K562 (cell line): Measurements from ENCODE around the gene KRT1. TPM values are rescaled to one million over a fixed set of nuclear protein-coding genes. Genes with fewer than 3 reads are reported as not detected.

Source experiments
- E2F5 ChIP-seq: sonication (generic); formaldehyde crosslinking; IDR thresholded peaks from 2 replicates; pipeline ENCODE4 v1.8.0; 2022; ENCODE audit warnings: mild to moderate bottlenecking, missing genetic modification reagents
- FOXP4 ChIP-seq: sonication (generic); formaldehyde crosslinking; IDR thresholded peaks from 2 replicates; pipeline ENCODE4 v1.8.0; 2022; ENCODE audit warnings: mild to moderate bottlenecking, missing genetic modification reagents, borderline replicate concordance
- GTF2B ChIP-seq: IDR thresholded peaks from 2 replicates; pipeline ENCODE4 v1.6.1; 2011; ENCODE audit not compliant: insufficient read length; ENCODE audit errors: extremely low read depth
- MEF2D ChIP-seq: conservative IDR thresholded peaks from 2 replicates; pipeline ENCODE4 v1.6.1; 2016; ENCODE audit warnings: low read depth, missing genetic modification characterization, missing compliant biosample characterization
- PURB ChIP-seq: sonication (generic); formaldehyde crosslinking; IDR thresholded peaks from 2 replicates; pipeline ENCODE4 v1.9.0; 2021; ENCODE audit warnings: low read depth, mild to moderate bottlenecking, missing genetic modification reagents
- RCOR1 ChIP-seq, 2 experiments: IDR thresholded peaks; 2 replicates each; pipeline ENCODE4 v1.6.1; 2012; ENCODE audit warnings: low read depth in 2 of 2, low read length in 2 of 2, borderline replicate concordance in 1 of 2, improper control_type of control experiment in 1 of 2
- RERE ChIP-seq: sonication (generic); formaldehyde crosslinking; IDR thresholded peaks from 2 replicates; pipeline ENCODE4 v1.8.0; 2023; ENCODE audit warnings: missing genetic modification reagents, mild to moderate bottlenecking, borderline replicate concordance
- RFX7 ChIP-seq: fragments of 250-450 bp; sonication (Bioruptor Pico); IDR thresholded peaks from 2 replicates; pipeline ENCODE4 v1.5.1; 2021; ENCODE audit warnings: mild to moderate bottlenecking
- SAFB2 ChIP-seq: fragments of 200-400 bp; formaldehyde crosslinking; IDR thresholded peaks from 2 replicates; pipeline ENCODE4 v1.6.1; 2018; ENCODE audit warnings: borderline replicate concordance, low read length, low read depth, moderate library complexity; ENCODE audit not compliant: severe bottlenecking
- SIX5 ChIP-seq, 2 experiments: IDR thresholded peaks; 2 replicates each; pipeline ENCODE4 v1.6.1; 2011; ENCODE audit warnings: low read length in 2 of 2, borderline replicate concordance in 1 of 2, low read depth in 1 of 2, mild to moderate bottlenecking in 1 of 2, moderate library complexity in 1 of 2; ENCODE audit not compliant: insufficient read depth in 1 of 2
- SMARCA4 ChIP-seq: fragments of 450-650 bp; IDR thresholded peaks from 2 replicates; pipeline ENCODE4 v1.6.1; 2016
- TEAD2 ChIP-seq: fragments of 450-650 bp; IDR thresholded peaks from 2 replicates; pipeline ENCODE4 v1.6.1; 2016; ENCODE audit warnings: missing genetic modification characterization, control low read depth, missing compliant biosample characterization
- TRIM24 ChIP-seq, 2 experiments: fragments of 450-650 bp; IDR thresholded peaks; 2 replicates each; pipeline ENCODE4 v1.6.1; 2016
- ZC3H8 ChIP-seq: fragments of 450-650 bp; IDR thresholded peaks from 2 replicates; pipeline ENCODE4 v1.6.1; 2017
- ZNF639 ChIP-seq, 2 experiments: fragments of 200-800 bp in 1 of 2; sonication (Bioruptor generic) in 1 of 2; sonication (generic) in 1 of 2; formaldehyde crosslinking in 1 of 2; IDR thresholded peaks in 1 of 2; conservative IDR thresholded peaks in 1 of 2; 2 replicates each; pipeline versions ENCODE4 v1.5.0 to v1.6.1; 2016 to 2020; ENCODE audit warnings: missing compliant biosample characterization in 1 of 2, missing genetic modification characterization in 1 of 2, missing genetic modification reagents in 1 of 2
- polyA plus RNA-seq, 8 experiments: library from polyadenylated mRNA; depleted of rRNA in 4 of 8; stranded (reverse) in 5 of 8; unstranded in 3 of 8; fragments of >200 nt; fragmentation: Nextera tagmentation in 2 of 8; fragmentation: Illumina TruSeq in 1 of 8; extraction: Ambion mirVana in 2 of 8; extraction: Trizol in 1 of 8; gene quantifications; 2 replicates each; pipeline versions ENCODE4 v1.2.1 to v1.2.3, GENCODE V29; 2011 to 2014; ENCODE audit warnings: inconsistent platforms in 1 of 8, missing spikeins in 1 of 8
- total RNA-seq, 7 experiments: library from RNA; depleted of rRNA in 6 of 7; stranded (reverse); fragments of >200 nt in 6 of 7; fragmentation: Illumina TruSeq in 2 of 7; extraction: Trizol in 2 of 7; gene quantifications; 2 replicates each; pipeline versions ENCODE4 v1.2.1 to v1.2.3, GENCODE V29; 2011 to 2021; ENCODE audit warnings: low replicate concordance in 1 of 7

Gene KRT1
- total and polyA plus RNA-seq, 9 of the 15 experiments (the other 6 are each of a cell fraction or from before 2014, with no cell fraction given), result 0.18 TPM; not detected in 8

- no peak for TF ChIP-seq E2F5 (CRISPR knock-in tag)
- peak in 1 of 2 experiments; percentile 10; a peak in 1 of 4 replicates for TF ChIP-seq RCOR1 (IDR thresholded peaks at IDR 0.05; ENCODE audit: borderline replicate concordance in 1 of 2, low read depth in 2 of 2, low read length in 2 of 2)
- TF ChIP-seq SMARCA4, result no peak
- TF ChIP-seq RERE, result no peak
- TF ChIP-seq SIX5 (IDR thresholded peaks at IDR 0.05; ENCODE audit: borderline replicate concordance in 1 of 2, insufficient read depth in 1 of 2, low read depth in 1 of 2, low read length in 2 of 2), result no peak
- no peak for TF ChIP-seq GTF2B
- TF ChIP-seq TRIM24 (IDR thresholded peaks at IDR 0.05), result 0 out of 4 replicates have a peak, but pooled peaks of 1 of the 2 experiments have one; percentile 12
- TF ChIP-seq ZNF639 (CRISPR knock-in tag; conservative IDR thresholded peaks at IDR 0.05 in 1 of 2, IDR thresholded peaks at IDR 0.05 in 1 of 2), result 0 out of 4 replicates have a peak, but pooled peaks of 1 of the 2 experiments have one; percentile 38
- TF ChIP-seq PURB (CRISPR knock-in tag), result no peak
- TF ChIP-seq RFX7 (CRISPR knock-in tag), result no peak
- TF ChIP-seq SAFB2, result no peak
- TF ChIP-seq ZC3H8, result no peak
- TF ChIP-seq FOXP4 (CRISPR knock-in tag), result no peak
- TF ChIP-seq MEF2D (tag), result 0 out of 2 replicates have a peak, but pooled peaks have one; percentile 21
- no peak for TF ChIP-seq TEAD2
Observed at GRCh38 chr12:52645120-52645761, 35.0 kb downstream of the KRT1 start (continued).
